Esophagus squamous epithelium (tissue), 4 donors: ENCODE data around the gene PTGDS.

Source experiments
- POLR2A ChIP-seq, 4 donors: fragments of 450-650 bp; IDR thresholded peaks; one replicate each; pipeline ENCODE4 v1.6.1; 2017; ENCODE audit warnings: antibody characterized with exemption in 4 of 4, mild to moderate bottlenecking in 4 of 4, moderate library complexity in 3 of 4
- TF ChIP-seq, protein P1 (sequence below), 6 experiments: fragments of 450-650 bp in 4 of 6; fragments of 200-600 bp in 2 of 6; sonication (generic) in 2 of 6; IDR thresholded peaks; one replicate each; pipeline ENCODE4 v1.5.1; 2016 to 2019; ENCODE audit warnings: antibody characterized with exemption in 6 of 6, mild to moderate bottlenecking in 4 of 6, moderate library complexity in 4 of 6

DNA sequence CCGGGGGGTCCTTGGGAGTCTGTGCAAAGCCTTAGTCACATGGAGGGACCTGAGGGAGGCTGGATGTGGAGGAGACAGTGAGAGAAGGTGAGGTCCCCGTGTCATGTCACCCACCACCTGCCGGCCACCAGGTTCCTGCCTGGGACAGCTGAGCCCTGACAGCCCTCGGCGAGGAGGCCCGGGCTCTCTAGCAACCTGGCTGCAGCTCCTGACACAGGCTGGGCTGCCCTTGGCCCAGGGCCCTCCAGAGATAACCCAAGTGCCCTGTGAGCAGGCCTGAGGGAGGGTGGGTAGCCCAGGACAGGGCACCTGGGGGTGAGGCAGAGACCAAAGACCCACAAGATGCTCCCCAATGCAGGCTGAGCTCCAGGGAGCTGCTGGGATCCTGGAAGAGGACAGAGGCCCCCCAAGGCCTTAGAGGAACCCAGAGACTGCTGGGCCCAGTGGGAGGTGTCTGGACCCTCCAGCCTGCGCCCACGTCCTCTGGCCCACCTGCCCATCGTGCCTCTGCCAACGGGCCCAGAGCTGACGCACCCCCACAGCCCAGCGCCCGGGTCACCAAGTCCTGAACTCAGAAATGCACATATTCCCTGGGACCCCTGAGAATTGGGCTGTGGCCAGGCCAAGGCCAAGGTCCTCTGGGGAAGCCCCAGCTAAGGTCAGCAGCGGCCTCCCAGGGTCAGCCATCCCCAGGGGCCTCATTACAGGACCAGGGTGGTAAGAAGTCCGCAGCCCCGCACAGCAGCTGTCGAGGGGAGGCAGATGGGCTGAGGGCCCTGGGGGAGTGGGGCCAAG lies 8.8 kb upstream of the PTGDS start:
- TF ChIP-seq POLR2A (IDR thresholded peaks at IDR 0.05) = no peak
- TF ChIP-seq, protein P1, sequence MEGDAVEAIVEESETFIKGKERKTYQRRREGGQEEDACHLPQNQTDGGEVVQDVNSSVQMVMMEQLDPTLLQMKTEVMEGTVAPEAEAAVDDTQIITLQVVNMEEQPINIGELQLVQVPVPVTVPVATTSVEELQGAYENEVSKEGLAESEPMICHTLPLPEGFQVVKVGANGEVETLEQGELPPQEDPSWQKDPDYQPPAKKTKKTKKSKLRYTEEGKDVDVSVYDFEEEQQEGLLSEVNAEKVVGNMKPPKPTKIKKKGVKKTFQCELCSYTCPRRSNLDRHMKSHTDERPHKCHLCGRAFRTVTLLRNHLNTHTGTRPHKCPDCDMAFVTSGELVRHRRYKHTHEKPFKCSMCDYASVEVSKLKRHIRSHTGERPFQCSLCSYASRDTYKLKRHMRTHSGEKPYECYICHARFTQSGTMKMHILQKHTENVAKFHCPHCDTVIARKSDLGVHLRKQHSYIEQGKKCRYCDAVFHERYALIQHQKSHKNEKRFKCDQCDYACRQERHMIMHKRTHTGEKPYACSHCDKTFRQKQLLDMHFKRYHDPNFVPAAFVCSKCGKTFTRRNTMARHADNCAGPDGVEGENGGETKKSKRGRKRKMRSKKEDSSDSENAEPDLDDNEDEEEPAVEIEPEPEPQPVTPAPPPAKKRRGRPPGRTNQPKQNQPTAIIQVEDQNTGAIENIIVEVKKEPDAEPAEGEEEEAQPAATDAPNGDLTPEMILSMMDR (IDR thresholded peaks at IDR 0.05) = no peak
